Urinary bladder (tissue), 4 donors: Measurements from ENCODE around the gene SLC44A3. TPM values are rescaled to one million over a fixed set of nuclear protein-coding genes. Genes with fewer than 3 reads are reported as not detected.

Source experiments
- DNase-seq: peaks from one replicate; pipeline ENCODE4 v3.0.0-alpha.2; 2015; ENCODE audit errors: extremely low spot score
- H3K27ac ChIP-seq: one replicate; pipeline ENCODE4 v1.5.1; 2013; ENCODE audit warnings: low read depth, mild to moderate bottlenecking, moderate library complexity
- H3K36me3 ChIP-seq: one replicate; pipeline ENCODE4 v1.6.1; 2013; ENCODE audit warnings: mild to moderate bottlenecking, moderate library complexity; ENCODE audit not compliant: insufficient read depth
- H3K4me1 ChIP-seq: one replicate; pipeline ENCODE4 v1.6.1; 2013; ENCODE audit warnings: mild to moderate bottlenecking, moderate library complexity; ENCODE audit not compliant: insufficient read depth
- H3K4me3 ChIP-seq: one replicate; pipeline ENCODE4 v1.5.1; 2013; ENCODE audit warnings: low read depth, low read length
- WGBS: extraction: QIAGEN DNeasy Blood & Tissue Kit; methylation state at CpG from one replicate; pipeline ENCODE4 v1.1.7; 2013; 5-methylcytosine and 5-hydroxymethylcytosine counted together
- polyA plus RNA-seq: library from polyadenylated mRNA; stranded (reverse); fragments of 200-250 nt; gene quantifications from one replicate; pipeline ENCODE4 v1.2.3, GENCODE V29; 2013
- total RNA-seq: library from RNA; depleted of rRNA; stranded (reverse); fragments of >200 nt; gene quantifications from one replicate; pipeline ENCODE4 v1.2.3, GENCODE V29; 2014
- donor health status: healthy with polysubstance abuse.
- donor health status: healthy.

The SLC44A3 gene
- total and polyA plus RNA-seq, 2 donors, result 9.4 to 11.8 TPM

DNA sequence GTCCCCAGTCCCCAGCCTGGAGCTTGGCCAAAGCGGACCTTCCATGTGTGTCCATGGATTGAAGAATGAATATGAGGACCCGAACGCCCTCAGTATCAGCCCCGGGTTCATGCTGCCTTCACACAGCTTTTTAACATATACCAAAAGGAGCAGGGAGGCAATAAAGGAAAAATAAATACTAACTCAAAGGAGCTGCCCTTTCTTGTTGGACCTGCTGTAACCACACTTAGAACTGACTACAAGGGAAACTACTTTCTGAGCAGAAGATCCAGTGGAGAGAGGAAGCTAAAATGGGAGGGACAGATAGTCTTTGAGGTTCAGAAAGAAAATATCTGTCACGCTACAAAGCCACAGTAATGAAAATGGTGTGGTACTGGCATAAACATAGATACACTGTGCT lies 58.2 kb downstream of the SLC44A3 start:
- H3K27ac ChIP-seq, result no peak overlapping the region
- no peak for DNase-seq
- WGBS, result 93% methylated on average over 5 of the region's 5 CpGs
- H3K36me3 ChIP-seq, result no peaks in the 10 kb centered on the region
- no peak overlapping the region for H3K4me3 ChIP-seq
- H3K4me1 ChIP-seq, result no peaks in the 10 kb centered on the region

DNA sequence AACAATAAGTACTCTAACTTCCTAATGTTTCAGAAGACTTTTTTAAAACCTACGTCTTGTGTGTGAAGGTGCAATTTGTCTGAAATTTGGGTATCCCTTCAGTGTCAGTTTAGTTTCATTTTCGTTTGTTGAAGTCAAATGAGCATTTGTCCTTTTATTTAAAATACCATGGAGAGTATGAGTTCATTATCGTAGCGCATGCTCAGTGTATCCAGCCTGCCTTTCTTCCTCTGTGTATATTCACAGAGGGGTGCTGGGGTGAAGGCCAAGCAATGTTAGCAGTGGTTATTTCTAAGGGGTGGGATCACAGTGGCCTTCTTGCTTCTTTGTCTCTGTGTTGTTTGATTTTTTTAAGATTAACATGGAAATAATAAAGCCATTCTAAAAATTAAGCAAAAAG lies 63.5 kb downstream of the SLC44A3 start:
- H3K27ac ChIP-seq, result no peak overlapping the region
- no peaks in the 10 kb centered on the region for H3K36me3 ChIP-seq
- no peak for DNase-seq
- no peak overlapping the region for H3K4me3 ChIP-seq
- 11% methylated on average over 4 of the region's 4 CpGs for WGBS
- no peaks in the 10 kb centered on the region for H3K4me1 ChIP-seq

- Histone ChIP-seq H3K4me3 (no peak overlapping the region), H3K36me3 (no peaks in the 10 kb centered on the region), H3K4me1 (no peaks in the 10 kb centered on the region), H3K27ac (no peak overlapping the region)
- no peak for DNase-seq
- WGBS, result 17% methylated on average over 6 of the region's 6 CpGs
Observed at GRCh38 chr1:94884106-94884505, 63.9 kb downstream of the SLC44A3 start.

DNA sequence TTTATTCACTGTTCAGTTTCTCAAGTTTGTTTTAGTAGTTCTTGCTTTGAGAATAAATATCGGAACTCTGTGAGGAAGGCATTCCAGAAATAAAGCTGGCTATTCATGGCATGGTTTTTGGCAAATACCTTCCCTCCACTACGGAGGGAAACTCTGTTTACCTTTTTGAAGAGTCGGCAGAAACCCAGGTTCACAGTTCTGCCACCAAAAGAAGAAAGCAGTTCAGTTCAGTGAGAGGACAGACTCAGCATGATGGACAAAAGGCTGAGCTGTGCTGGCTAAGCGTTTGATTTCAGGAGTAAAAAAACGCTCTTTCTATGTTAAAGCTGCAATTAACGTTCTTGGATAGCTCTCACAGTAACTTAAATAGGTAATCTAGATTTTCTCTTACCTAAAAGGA lies 64.3 kb downstream of the SLC44A3 start:
- H3K27ac ChIP-seq, result peak overlapping the region; percentile 39
- DNase-seq, result no peak
- no peaks in the 10 kb centered on the region for H3K36me3 ChIP-seq
- 31% methylated on average over 6 of the region's 6 CpGs for WGBS
- H3K4me1 ChIP-seq, result no peaks in the 10 kb centered on the region
- no peak overlapping the region for H3K4me3 ChIP-seq

DNA sequence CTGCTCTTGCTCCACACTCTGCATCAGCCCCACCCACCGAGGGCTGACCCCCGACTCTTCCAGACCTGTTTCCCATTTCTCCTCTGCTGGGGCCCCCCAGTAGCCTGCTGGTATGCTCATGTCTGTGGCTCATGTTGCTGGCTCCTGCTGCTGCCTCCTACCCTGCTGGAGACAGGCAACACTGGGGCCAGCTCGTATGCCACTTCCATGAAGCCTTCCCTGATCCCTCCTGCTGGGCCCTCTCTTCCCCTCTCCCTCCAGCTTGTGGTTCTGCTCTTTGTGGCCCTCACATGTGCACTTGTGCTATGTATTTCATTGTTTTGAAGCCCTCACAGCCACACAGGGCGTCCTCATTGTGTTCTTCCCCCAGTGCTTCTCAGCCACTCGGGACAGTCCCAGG lies 66.2 kb downstream of the SLC44A3 start:
- WGBS, result 79% methylated on average over 5 of the region's 5 CpGs
- no peak for DNase-seq
- no peaks in the 10 kb centered on the region for H3K36me3 ChIP-seq
- H3K4me1 ChIP-seq, result no peaks in the 10 kb centered on the region
- no peak overlapping the region for H3K27ac ChIP-seq
- no peak overlapping the region for H3K4me3 ChIP-seq

DNA sequence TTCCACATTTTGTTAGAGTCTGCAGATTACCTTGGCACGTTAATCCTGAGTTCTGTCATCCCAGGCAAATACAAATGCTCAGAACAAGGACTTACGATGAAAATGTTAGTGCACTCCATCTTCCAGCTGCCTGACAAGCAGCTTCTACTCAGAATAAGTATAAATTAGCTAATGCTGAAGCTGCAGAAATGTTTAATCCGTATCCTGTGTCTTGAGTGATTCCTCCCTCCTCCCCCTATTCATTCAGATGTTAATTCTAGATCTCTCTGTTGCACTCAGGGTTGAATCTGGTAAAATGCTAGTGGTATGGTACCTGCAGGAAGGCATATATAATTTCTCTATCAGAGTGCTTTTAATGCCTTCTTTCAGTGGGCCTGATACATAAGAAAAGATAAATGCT lies 66.9 kb downstream of the SLC44A3 start:
- no peak overlapping the region for H3K27ac ChIP-seq
- DNase-seq, result no peak
- H3K36me3 ChIP-seq, result no peaks in the 10 kb centered on the region
- no peaks in the 10 kb centered on the region for H3K4me1 ChIP-seq
- no peak overlapping the region for H3K4me3 ChIP-seq
- 79% methylated on average over 3 of the region's 3 CpGs for WGBS

GRCh38 chr1:94887603-94888171 lies 67.5 kb downstream of the SLC44A3 start:
- Histone ChIP-seq H3K4me3 (no peak overlapping the region), H3K4me1 (no peaks in the 10 kb centered on the region), H3K36me3 (no peaks in the 10 kb centered on the region), H3K27ac (no peak overlapping the region)
- WGBS, result 73% methylated on average over 4 of the region's 4 CpGs
- DNase-seq, result no peak

GRCh38 chr1:94888201-94888600 lies 68.0 kb downstream of the SLC44A3 start:
- no peaks in the 10 kb centered on the region for H3K4me1 ChIP-seq
- WGBS, result 87% methylated on average over 3 of the region's 3 CpGs
- no peak for DNase-seq
- H3K27ac ChIP-seq, result no peak overlapping the region
- H3K4me3 ChIP-seq, result no peak overlapping the region
- H3K36me3 ChIP-seq, result no peaks in the 10 kb centered on the region

DNA sequence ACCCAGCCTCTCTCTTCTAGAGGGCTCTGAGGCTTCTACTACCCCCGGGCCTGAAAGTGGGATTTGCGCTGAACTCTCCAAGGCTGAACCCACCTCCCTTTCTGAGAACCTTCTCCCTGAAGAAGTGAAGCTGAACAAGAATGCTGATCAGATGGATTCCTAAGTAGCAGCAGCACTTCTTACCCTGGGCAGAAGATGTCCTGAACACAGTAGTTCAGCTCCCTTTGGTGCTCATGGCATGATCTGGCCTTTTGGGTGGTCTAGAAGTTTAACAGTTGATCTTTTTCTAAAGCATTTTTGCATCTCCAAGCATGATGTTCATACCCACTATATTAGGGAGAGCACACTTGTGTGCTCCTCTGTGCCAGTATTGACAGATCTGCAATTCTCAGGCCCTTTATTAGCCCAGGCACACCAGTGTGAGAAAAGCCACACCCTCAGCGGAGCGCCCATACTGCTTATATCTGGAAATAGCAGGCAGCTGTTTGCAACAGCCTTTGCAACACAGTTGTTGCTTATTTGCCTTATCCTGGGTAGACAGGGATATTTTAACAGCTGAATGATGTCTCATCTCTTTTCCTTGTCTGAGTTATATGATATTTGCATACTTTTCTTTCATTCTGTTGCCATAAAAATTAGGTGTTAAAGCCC lies 72.6 kb downstream of the SLC44A3 start:
- H3K4me1 ChIP-seq, result no peaks in the 10 kb centered on the region
- DNase-seq, result no peak
- no peak overlapping the region for H3K27ac ChIP-seq
- H3K4me3 ChIP-seq, result no peak overlapping the region
- 79% methylated on average over 4 of the region's 4 CpGs for WGBS
- peaks cover 2% of the 10 kb centered on the region for H3K36me3 ChIP-seq

DNA sequence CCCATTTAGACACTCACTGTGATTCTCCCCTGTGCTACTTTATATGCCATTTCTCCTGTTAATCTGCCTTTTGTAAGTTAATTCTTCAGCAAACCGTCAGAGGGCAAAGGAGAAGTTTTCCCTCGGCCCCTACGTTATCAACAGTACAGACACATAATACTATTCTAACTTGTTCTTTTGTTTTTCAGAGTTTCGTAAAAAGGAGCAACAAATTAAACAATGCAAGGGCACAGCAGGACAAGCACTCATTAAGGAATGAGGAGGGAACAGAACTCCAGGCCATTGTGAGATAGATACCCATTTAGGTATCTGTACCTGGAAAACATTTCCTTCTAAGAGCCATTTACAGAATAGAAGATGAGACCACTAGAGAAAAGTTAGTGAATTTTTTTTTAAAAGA lies 74.5 kb downstream of the SLC44A3 start:
- Histone ChIP-seq H3K36me3 (peaks cover 2% of the 10 kb centered on the region), H3K27ac (no peak overlapping the region), H3K4me3 (no peak overlapping the region), H3K4me1 (no peaks in the 10 kb centered on the region)
- DNase-seq, result no peak
- WGBS, result 84% methylated on average over 4 of the region's 4 CpGs

- Histone ChIP-seq H3K36me3 (peaks cover 2% of the 10 kb centered on the region), H3K4me1 (no peaks in the 10 kb centered on the region), H3K4me3 (no peak overlapping the region), H3K27ac (no peak overlapping the region)
- 95% methylated on average over 1 of the region's 1 CpG for WGBS
- DNase-seq, result no peak
Observed at GRCh38 chr1:94895518-94895917, 75.4 kb downstream of the SLC44A3 start.

- Histone ChIP-seq H3K36me3 (peaks cover 2% of the 10 kb centered on the region), H3K4me3 (no peak overlapping the region), H3K27ac (no peak overlapping the region), H3K4me1 (no peaks in the 10 kb centered on the region)
- WGBS, result 79% methylated on average over 7 of the region's 7 CpGs
- no peak for DNase-seq
Observed at GRCh38 chr1:94898491-94899385, 78.6 kb downstream of the SLC44A3 start.

DNA sequence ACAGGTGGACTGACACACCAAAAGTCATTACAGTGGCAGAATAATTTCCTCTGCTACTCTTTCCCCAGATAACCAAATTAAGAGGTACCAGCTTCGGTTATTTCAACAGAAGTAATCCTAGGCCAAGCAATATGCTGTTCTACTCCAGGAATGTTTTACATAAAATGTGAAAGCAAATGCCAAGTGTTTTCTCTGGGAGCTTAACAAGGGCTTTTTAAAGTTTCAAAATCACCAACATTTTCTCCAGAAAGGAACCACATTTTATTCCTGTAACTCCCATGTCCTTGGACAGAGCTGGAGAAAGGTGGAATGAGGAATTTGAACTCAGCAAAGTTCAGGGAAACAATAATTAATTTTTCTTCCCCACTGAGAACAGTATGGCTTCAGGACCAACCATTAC lies 79.6 kb downstream of the SLC44A3 start:
- DNase-seq, result no peak
- Histone ChIP-seq H3K27ac (peak overlapping the region; percentile 10), H3K4me3 (no peak overlapping the region), H3K36me3 (peaks cover 2% of the 10 kb centered on the region), H3K4me1 (no peaks in the 10 kb centered on the region)
- 55% methylated on average over 1 of the region's 1 CpG for WGBS

DNA sequence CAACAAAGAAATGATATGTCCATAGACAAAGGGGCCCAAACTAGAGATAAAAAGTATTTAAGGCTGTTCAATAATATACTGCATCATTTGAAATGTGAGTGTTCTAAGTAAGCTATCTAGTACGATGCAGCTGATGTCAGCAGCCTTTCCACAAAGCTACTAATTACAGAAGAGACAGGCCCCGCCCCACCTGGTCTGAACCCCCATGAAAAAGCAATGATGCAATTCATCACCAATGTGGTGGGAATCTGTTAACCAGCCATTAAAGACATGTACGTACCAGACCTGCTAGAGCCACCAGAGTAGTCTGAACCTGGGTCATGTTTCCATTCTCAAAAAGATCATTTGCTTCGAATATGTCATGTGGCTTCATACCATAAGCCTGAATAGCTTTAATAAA lies 81.7 kb downstream of the SLC44A3 start:
- 83% methylated on average over 4 of the region's 4 CpGs for WGBS

More for the DNA sequence above, 81.7 kb downstream of the SLC44A3 start:
- no peak overlapping the region for H3K27ac ChIP-seq
- H3K4me3 ChIP-seq, result no peak overlapping the region
- H3K36me3 ChIP-seq, result no peaks in the 10 kb centered on the region
- H3K4me1 ChIP-seq, result no peaks in the 10 kb centered on the region
- DNase-seq, result no peak
